K562 (cell line): ENCODE measurements around the gene CDK9. TPM values are rescaled to one million over a fixed set of nuclear protein-coding genes. Genes with fewer than 3 reads are reported as not detected.

Experiments used
- ATAC-seq: fragments of 200-7000 bp; cut with Tn5 transposase; 3 replicates; pipeline ENCODE4 v1.9.1; 2020; ENCODE audit warnings: moderate library complexity
- BruUV-seq: library from RNA; stranded (reverse); fragments of 400-500 nt; replicated peaks from 2 replicates; lab custom pipeline; 2021; lab: Mats Ljungman, UMichigan
- CTCF ChIA-PET: fragments of 300-600 bp; formaldehyde crosslinking; extraction: SDS; loops from one replicate; lab custom pipeline; 2021; ENCODE audit warnings: low intra/inter-chr PET ratio; lab: Yijun Ruan, JAX
- POLR2A ChIA-PET: fragments of 300-600, 350-650 bp; sonication (Branson Sonifier 250); formaldehyde crosslinking; extraction: SDS; loops from one replicate; lab custom pipeline; 2021; ENCODE audit warnings: antibody characterized with exemption, inconsistent platforms; lab: Yijun Ruan, JAX
- DNase-seq, 4 experiments: peaks; one replicate each; pipeline versions ENCODE4 v3.0.0 to v3.0.0-alpha.2; 2011 to 2018; ENCODE audit warnings: low spot score in 3 of 4, mixed read lengths in 3 of 4; ENCODE audit errors: extremely low read depth in 1 of 4
- FAIRE-seq: peaks from 2 replicates; lab custom pipeline; 2011; peaks lifted over from hg19 to GRCh38; lab: Jason Lieb, UNC
- H2AFZ ChIP-seq: 2 replicates; pipeline ENCODE4 v1.6.0; 2011; ENCODE audit warnings: low read depth, low read length, control low read depth, inconsistent platforms
- H3K27ac ChIP-seq: fragments of 200-600 bp; 3 replicates; pipeline ENCODE4 v1.8.0; 2011; ENCODE audit warnings: low read depth, mild to moderate bottlenecking, control low read depth, inconsistent platforms, low read length, moderate library complexity, mixed read lengths; ENCODE audit errors: extremely low read depth
- H3K27me3 ChIP-seq, 2 experiments: fragments of 300-600 bp in 1 of 2; 2 replicates in 1 of 2; 3 replicates in 1 of 2; pipeline versions ENCODE4 v1.6.0 to v1.8.0; 2011; ENCODE audit warnings: inconsistent platforms in 2 of 2, low read length in 2 of 2, mild to moderate bottlenecking in 1 of 2, mixed read lengths in 1 of 2, moderate library complexity in 1 of 2; ENCODE audit not compliant: control insufficient read depth in 2 of 2, insufficient read depth in 2 of 2
- H3K36me3 ChIP-seq: fragments of 300-600 bp; 3 replicates; pipeline ENCODE4 v1.8.0; 2011; ENCODE audit warnings: mild to moderate bottlenecking, low read length, inconsistent platforms; ENCODE audit not compliant: control insufficient read depth, insufficient read depth
- H3K4me1 ChIP-seq, 2 experiments: fragments of 200-600 bp in 1 of 2; replicated peaks in 1 of 2; 2 replicates in 1 of 2; 3 replicates in 1 of 2; pipeline versions ENCODE4 v1.5.1 to v1.8.0; 2011; ENCODE audit warnings: inconsistent platforms in 2 of 2, low read length in 2 of 2, mild to moderate bottlenecking in 1 of 2, mixed read lengths in 1 of 2, moderate library complexity in 1 of 2; ENCODE audit not compliant: control insufficient read depth in 2 of 2, insufficient read depth in 2 of 2
- H3K4me2 ChIP-seq: 2 replicates; pipeline ENCODE4 v1.6.1; 2011; ENCODE audit warnings: low read length, control low read depth, inconsistent platforms, mixed read lengths; ENCODE audit not compliant: insufficient read depth
- H3K4me3 ChIP-seq: fragments of 200-600 bp; sonication (generic), shearing (Covaris generic); 2 replicates; pipeline ENCODE4 v1.5.1; 2016; ENCODE audit warnings: control low read depth, inconsistent platforms
- H3K79me2 ChIP-seq: fragments of 200-600 bp; 3 replicates; pipeline ENCODE4 v1.8.0; 2011; ENCODE audit warnings: low read length, inconsistent platforms; ENCODE audit not compliant: control insufficient read depth, insufficient read depth
- H3K9ac ChIP-seq, 2 experiments: 2 replicates each; pipeline versions ENCODE4 v1.6.0 to v1.6.1; 2011; ENCODE audit warnings: low read depth in 2 of 2, low read length in 2 of 2, control low read depth in 1 of 2, inconsistent platforms in 1 of 2, mild to moderate bottlenecking in 1 of 2, mixed read lengths in 1 of 2; ENCODE audit not compliant: insufficient read depth in 1 of 2
- H3K9me1 ChIP-seq: one replicate; pipeline ENCODE4 v1.6.0; 2011; ENCODE audit warnings: inconsistent platforms, mild to moderate bottlenecking, low read length, moderate library complexity; ENCODE audit not compliant: control insufficient read depth, insufficient read depth
- H3K9me3 ChIP-seq: replicated peaks from 2 replicates; pipeline ENCODE4 v1.5.1; 2011; ENCODE audit warnings: low read depth, low read length, inconsistent platforms; ENCODE audit not compliant: control insufficient read depth, insufficient read depth
- H4K20me1 ChIP-seq: replicated peaks from 2 replicates; pipeline ENCODE4 v1.6.1; 2011; ENCODE audit warnings: low read length, inconsistent platforms, mixed read lengths; ENCODE audit not compliant: control insufficient read depth, insufficient read depth
- FOXK2 ChIP-seq, 2 experiments: fragments of 450-650 bp; IDR thresholded peaks in 1 of 2; conservative IDR thresholded peaks in 1 of 2; 2 replicates each; pipeline ENCODE4 v1.6.1; 2016; ENCODE audit warnings: low read depth in 2 of 2, mild to moderate bottlenecking in 1 of 2
- HMGN3 ChIP-seq: IDR thresholded peaks from 2 replicates; pipeline ENCODE4 v1.6.1; 2011; ENCODE audit warnings: borderline replicate concordance, low read depth, mild to moderate bottlenecking, mixed read lengths, low read length; ENCODE audit not compliant: insufficient read length; ENCODE audit errors: extremely low read depth
- KHSRP ChIP-seq: fragments of 450-650 bp; IDR thresholded peaks from 2 replicates; pipeline ENCODE4 v1.6.1; 2017
- NCOR1 ChIP-seq: fragments of 450-650 bp; IDR thresholded peaks from 2 replicates; pipeline ENCODE4 v1.6.1; 2016; ENCODE audit warnings: mild to moderate bottlenecking, moderate library complexity
- NR2C2 ChIP-seq, 2 experiments: fragments of 200-800 bp in 1 of 2; sonication (Bioruptor generic) in 1 of 2; sonication (generic) in 1 of 2; formaldehyde crosslinking in 1 of 2; IDR thresholded peaks; 2 replicates each; pipeline versions ENCODE4 v1.6.1 to v1.8.0; 2016 to 2022; ENCODE audit warnings: mild to moderate bottlenecking in 1 of 2, missing compliant biosample characterization in 1 of 2, missing genetic modification characterization in 1 of 2, missing genetic modification reagents in 1 of 2
- PTBP1 ChIP-seq: fragments of 200-400 bp; formaldehyde crosslinking; IDR thresholded peaks from 2 replicates; pipeline ENCODE4 v1.6.1; 2017; ENCODE audit warnings: low read depth, low read length
- SPI1 ChIP-seq: IDR thresholded peaks from 2 replicates; pipeline ENCODE4 v1.6.1; 2011; ENCODE audit warnings: low read depth, low read length, control low read depth, borderline replicate concordance
- ZBED1 ChIP-seq: IDR thresholded peaks from 2 replicates; pipeline ENCODE4 v1.6.1; 2014
- ZFX ChIP-seq: sonication (generic); formaldehyde crosslinking; IDR thresholded peaks from 2 replicates; pipeline ENCODE4 v1.8.0; 2022; ENCODE audit warnings: mild to moderate bottlenecking, missing genetic modification reagents, moderate library complexity
- ZNF143 ChIP-seq: sonication (generic); formaldehyde crosslinking; IDR thresholded peaks from 2 replicates; pipeline ENCODE4 v1.9.0; 2022; ENCODE audit warnings: mild to moderate bottlenecking, missing genetic modification reagents
- ZNF436 ChIP-seq: fragments of 250-450, 450-650 bp; sonication (Bioruptor Pico); formaldehyde crosslinking; IDR thresholded peaks from 2 replicates; pipeline ENCODE4 v1.7.0; 2020; ENCODE audit warnings: mild to moderate bottlenecking
- WGBS: fragments of 100-300 bp; shearing (Covaris generic); methylation state at CpG from one replicate; pipeline ENCODE4 v1.1.6; 2016; ENCODE audit warnings: low coverage, mixed read lengths; ENCODE audit not compliant: insufficient coverage; ENCODE audit errors: missing lambda C conversion rate; 5-methylcytosine and 5-hydroxymethylcytosine counted together
- in situ Hi-C: fragments of 300-500 bp; cut with MboI; formaldehyde crosslinking; loops from 4 replicates; pipeline ENCODE4 v1.15.0; 2018; ENCODE audit warnings: inconsistent platforms, mixed read lengths
- intact Hi-C: fragments of 100-400 bp; cut with micrococcal nuclease; formaldehyde crosslinking; loops from 2 replicates; pipeline ENCODE4 v1.14.2; 2022
- polyA plus RNA-seq, 8 experiments: library from polyadenylated mRNA; depleted of rRNA in 4 of 8; stranded (reverse) in 5 of 8; unstranded in 3 of 8; fragments of >200 nt; fragmentation: Nextera tagmentation in 2 of 8; fragmentation: Illumina TruSeq in 1 of 8; extraction: Ambion mirVana in 2 of 8; extraction: Trizol in 1 of 8; gene quantifications; 2 replicates each; pipeline versions ENCODE4 v1.2.1 to v1.2.3, GENCODE V29; 2011 to 2014; ENCODE audit warnings: inconsistent platforms in 1 of 8, missing spikeins in 1 of 8
- total RNA-seq, 7 experiments: library from RNA; depleted of rRNA in 6 of 7; stranded (reverse); fragments of >200 nt in 6 of 7; fragmentation: Illumina TruSeq in 2 of 7; extraction: Trizol in 2 of 7; gene quantifications; 2 replicates each; pipeline versions ENCODE4 v1.2.1 to v1.2.3, GENCODE V29; 2011 to 2021; ENCODE audit warnings: low replicate concordance in 1 of 7
- TF ChIP-seq, protein P1 (sequence below): fragments of 250-450 bp; sonication (Bioruptor Pico); IDR thresholded peaks from 2 replicates; pipeline ENCODE4 v1.4.0; 2020; ENCODE audit warnings: mild to moderate bottlenecking, moderate library complexity
- TF ChIP-seq, protein P2 (sequence below): fragments of 450-650 bp; IDR thresholded peaks from 2 replicates; pipeline ENCODE4 v1.6.1; 2018; ENCODE audit not compliant: partially characterized antibody

The CDK9 gene
- total and polyA plus RNA-seq, 9 of the 15 experiments (the other 6 are each of a cell fraction or from before 2014, with no cell fraction given) = 4.2 to 78.6 (median 33.0) TPM

DNA sequence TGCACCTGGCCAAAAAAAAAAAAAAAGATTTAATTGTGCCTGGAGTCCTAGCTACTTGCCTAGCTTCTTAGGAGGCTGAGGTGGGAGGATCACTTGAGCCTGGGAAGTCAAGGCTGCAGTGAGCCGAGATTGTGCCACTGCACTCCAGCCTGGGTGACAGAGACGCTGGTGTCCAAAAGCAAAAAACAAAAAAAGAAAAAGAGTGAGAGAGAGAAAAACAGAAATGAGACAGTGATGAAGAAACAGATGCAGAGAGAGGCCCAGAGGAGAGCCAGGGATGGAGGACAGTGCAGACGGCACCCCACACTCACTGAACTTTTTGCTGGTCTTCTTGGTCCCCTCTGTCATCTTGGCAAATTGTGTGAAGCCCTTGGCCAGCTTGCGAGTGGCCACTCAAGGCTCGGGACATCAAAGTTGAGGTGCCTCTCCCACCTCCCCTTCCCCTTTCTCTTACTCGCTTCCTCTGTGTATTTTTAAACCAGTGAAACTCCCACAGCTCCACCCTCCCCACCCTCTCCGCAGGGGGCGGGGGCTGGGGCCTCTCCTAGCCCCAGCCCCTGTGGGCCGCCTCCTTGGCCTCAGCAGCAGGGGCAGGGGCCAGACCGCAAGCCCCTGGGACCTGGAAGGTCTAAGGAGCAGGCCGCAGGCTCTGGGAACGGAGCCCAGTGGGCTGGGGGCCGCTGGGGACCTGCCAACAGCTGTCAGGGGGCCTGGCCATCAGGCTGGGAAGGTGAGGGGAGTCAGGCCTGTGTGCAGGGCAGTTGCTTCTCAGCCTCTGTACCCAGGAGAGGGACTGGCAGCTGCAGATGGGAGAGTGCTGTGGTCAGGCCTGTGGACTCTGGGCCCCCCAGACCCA is 7.3 kb upstream of the CDK9 start, which contains the start of gene SH2D3C:
TSS of gene SH2D3C (minus strand) at position 387 of the 856 bp plus-strand sequence. CDS start at position 348, 39 bp downstream.
- Histone ChIP-seq H3K9ac (peak within 1 kb of the TSS; percentile 4 to 75; a peak in 3 of 4 replicates), H3K9me1 (no peaks in the 10 kb centered on the region), H3K9me3 (no peaks in the 10 kb centered on the region), H3K36me3 (no peaks in the 10 kb centered on the region), H3K79me2 (no peaks in the 10 kb centered on the region), H3K4me3 (no peak within 1 kb of the TSS), H3K27ac (no peak within 1 kb of the TSS; the same call in 2 of the 3 replicates), H2AFZ (peak within 1 kb of the TSS; percentile 3; the same call in 1 of the 2 replicates), H3K4me1 (peaks cover 24 to 48% of the 10 kb centered on the region in 2 experiments), H4K20me1 (no peaks in the 10 kb centered on the region), H3K27me3 (no peaks in the 10 kb centered on the region), H3K4me2 (peak within 1 kb of the TSS; percentile 6; the same call in 1 of the 2 replicates)
- FAIRE-seq (peak; percentile 68), ATAC-seq (peak; percentile 78), DNase-seq (peak in 3 of 4 experiments; percentile 37 to 46 (median 44))
- no TSS peak for BruUV-seq
- POLR2A ChIA-PET = interaction anchor here (1.1 kb wide), 1 partner anchor 12 kb away, joined by 4 read pairs; no protein-coding TSS in a partner anchor
- CTCF ChIA-PET = no interaction called here
- WGBS = 29% methylated on average over 13 of the region's 13 CpGs
- in situ Hi-C loops (no loop called here), intact Hi-C loops (no loop called here)
- TF ChIP-seq, protein P1, sequence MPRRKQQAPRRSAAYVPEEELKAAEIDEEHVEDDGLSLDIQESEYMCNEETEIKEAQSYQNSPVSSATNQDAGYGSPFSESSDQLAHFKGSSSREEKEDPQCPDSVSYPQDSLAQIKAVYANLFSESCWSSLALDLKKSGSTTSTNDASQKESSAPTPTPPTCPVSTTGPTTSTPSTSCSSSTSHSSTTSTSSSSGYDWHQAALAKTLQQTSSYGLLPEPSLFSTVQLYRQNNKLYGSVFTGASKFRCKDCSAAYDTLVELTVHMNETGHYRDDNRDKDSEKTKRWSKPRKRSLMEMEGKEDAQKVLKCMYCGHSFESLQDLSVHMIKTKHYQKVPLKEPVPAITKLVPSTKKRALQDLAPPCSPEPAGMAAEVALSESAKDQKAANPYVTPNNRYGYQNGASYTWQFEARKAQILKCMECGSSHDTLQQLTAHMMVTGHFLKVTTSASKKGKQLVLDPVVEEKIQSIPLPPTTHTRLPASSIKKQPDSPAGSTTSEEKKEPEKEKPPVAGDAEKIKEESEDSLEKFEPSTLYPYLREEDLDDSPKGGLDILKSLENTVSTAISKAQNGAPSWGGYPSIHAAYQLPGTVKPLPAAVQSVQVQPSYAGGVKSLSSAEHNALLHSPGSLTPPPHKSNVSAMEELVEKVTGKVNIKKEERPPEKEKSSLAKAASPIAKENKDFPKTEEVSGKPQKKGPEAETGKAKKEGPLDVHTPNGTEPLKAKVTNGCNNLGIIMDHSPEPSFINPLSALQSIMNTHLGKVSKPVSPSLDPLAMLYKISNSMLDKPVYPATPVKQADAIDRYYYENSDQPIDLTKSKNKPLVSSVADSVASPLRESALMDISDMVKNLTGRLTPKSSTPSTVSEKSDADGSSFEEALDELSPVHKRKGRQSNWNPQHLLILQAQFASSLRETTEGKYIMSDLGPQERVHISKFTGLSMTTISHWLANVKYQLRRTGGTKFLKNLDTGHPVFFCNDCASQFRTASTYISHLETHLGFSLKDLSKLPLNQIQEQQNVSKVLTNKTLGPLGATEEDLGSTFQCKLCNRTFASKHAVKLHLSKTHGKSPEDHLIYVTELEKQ (CRISPR knock-in tag) = no peak
- TF ChIP-seq NR2C2 (CRISPR knock-in tag; IDR thresholded peaks at IDR 0.05) = no peak
- TF ChIP-seq NR2C2 (tag; IDR thresholded peaks at IDR 0.05) = 0 out of 2 replicates have a peak, but pooled peaks have one; percentile 7
- no peak for TF ChIP-seq FOXK2 (conservative IDR thresholded peaks at IDR 0.05 in 1 of 2, IDR thresholded peaks at IDR 0.05 in 1 of 2; ENCODE audit: low read depth in 2 of 2)
- peak; percentile 34 for TF ChIP-seq HMGN3
- no peak for TF ChIP-seq KHSRP
- no peak for TF ChIP-seq ZNF143 (CRISPR knock-in tag)
- TF ChIP-seq NCOR1 = no peak
- TF ChIP-seq, protein P2, sequence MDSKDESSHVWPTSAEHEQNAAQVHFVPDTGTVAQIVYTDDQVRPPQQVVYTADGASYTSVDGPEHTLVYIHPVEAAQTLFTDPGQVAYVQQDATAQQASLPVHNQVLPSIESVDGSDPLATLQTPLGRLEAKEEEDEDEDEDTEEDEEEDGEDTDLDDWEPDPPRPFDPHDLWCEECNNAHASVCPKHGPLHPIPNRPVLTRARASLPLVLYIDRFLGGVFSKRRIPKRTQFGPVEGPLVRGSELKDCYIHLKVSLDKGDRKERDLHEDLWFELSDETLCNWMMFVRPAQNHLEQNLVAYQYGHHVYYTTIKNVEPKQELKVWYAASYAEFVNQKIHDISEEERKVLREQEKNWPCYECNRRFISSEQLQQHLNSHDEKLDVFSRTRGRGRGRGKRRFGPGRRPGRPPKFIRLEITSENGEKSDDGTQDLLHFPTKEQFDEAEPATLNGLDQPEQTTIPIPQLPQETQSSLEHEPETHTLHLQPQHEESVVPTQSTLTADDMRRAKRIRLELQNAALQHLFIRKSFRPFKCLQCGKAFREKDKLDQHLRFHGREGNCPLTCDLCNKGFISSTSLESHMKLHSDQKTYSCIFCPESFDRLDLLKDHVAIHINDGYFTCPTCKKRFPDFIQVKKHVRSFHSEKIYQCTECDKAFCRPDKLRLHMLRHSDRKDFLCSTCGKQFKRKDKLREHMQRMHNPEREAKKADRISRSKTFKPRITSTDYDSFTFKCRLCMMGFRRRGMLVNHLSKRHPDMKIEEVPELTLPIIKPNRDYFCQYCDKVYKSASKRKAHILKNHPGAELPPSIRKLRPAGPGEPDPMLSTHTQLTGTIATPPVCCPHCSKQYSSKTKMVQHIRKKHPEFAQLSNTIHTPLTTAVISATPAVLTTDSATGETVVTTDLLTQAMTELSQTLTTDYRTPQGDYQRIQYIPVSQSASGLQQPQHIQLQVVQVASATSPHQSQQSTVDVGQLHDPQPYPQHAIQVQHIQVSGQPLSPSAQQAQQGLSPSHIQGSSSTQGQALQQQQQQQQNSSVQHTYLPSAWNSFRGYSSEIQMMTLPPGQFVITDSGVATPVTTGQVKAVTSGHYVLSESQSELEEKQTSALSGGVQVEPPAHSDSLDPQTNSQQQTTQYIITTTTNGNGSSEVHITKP = peak; percentile 85
- TF ChIP-seq ZNF436 = no peak
- peak; percentile 31; the same call in 1 of the 2 replicates for TF ChIP-seq ZFX (CRISPR knock-in tag)
- no peak for TF ChIP-seq PTBP1
- peak; percentile 46; the same call in 1 of the 2 replicates for TF ChIP-seq SPI1
- no peak for TF ChIP-seq ZBED1
